GM12878 (cell line): Measurements from ENCODE around the gene GPR179. TPM values are rescaled to one million over a fixed set of nuclear protein-coding genes. Genes with fewer than 3 reads are reported as not detected.

Experiments
- ATAC-seq: fragments of 200-7000 bp; cut with Tn5 transposase; 3 replicates; pipeline ENCODE4 v1.9.1; 2020; ENCODE audit warnings: mild to moderate bottlenecking, moderate library complexity
- BruUV-seq: library from RNA; stranded (reverse); fragments of 400-500 nt; replicated peaks from 2 replicates; lab custom pipeline; 2021; lab: Mats Ljungman, UMichigan
- CTCF ChIA-PET: fragments of 300-600 bp; sonication (Branson Sonifier 250); formaldehyde crosslinking; extraction: SDS; loops from one replicate; lab custom pipeline; 2021; ENCODE audit warnings: inconsistent platforms; lab: Yijun Ruan, JAX
- POLR2A ChIA-PET: fragments of 350-600 bp; formaldehyde crosslinking; extraction: SDS; loops from one replicate; lab custom pipeline; 2021; ENCODE audit warnings: inconsistent platforms; lab: Charles Lee
- RAD21 ChIA-PET: fragments of 300-600 bp; sonication (Branson Sonifier 250); formaldehyde crosslinking; loops from one replicate; lab custom pipeline; 2023; ENCODE audit warnings: antibody characterized with exemption; ENCODE audit not compliant: unreplicated experiment; lab: Charles Lee
- SMC1A ChIA-PET: fragments of 300-600 bp; sonication (Branson Sonifier 250); formaldehyde crosslinking; loops from one replicate; lab custom pipeline; 2023; ENCODE audit not compliant: unreplicated experiment, uncharacterized antibody; lab: Charles Lee
- DNase-seq: peaks from one replicate; pipeline ENCODE4 v3.0.0-alpha.2; 2011; ENCODE audit warnings: low read depth, low spot score
- FAIRE-seq: peaks from 3 replicates; lab custom pipeline; 2011; peaks lifted over from hg19 to GRCh38; lab: Jason Lieb, UNC
- H2AFZ ChIP-seq: 2 replicates; pipeline ENCODE4 v1.6.0; 2011; ENCODE audit warnings: low read depth, low read length, control low read depth; ENCODE audit not compliant: control insufficient read depth
- H3K27ac ChIP-seq: 2 replicates; pipeline ENCODE4 v1.5.1; 2011; ENCODE audit warnings: control low read depth; ENCODE audit not compliant: control insufficient read depth, insufficient read depth
- H3K27me3 ChIP-seq, 2 experiments: replicated peaks in 1 of 2; 2 replicates each; pipeline versions ENCODE4 v1.6.0 to v1.6.1; 2011; ENCODE audit warnings: low read length in 1 of 2; ENCODE audit not compliant: control insufficient read depth in 2 of 2, insufficient read depth in 2 of 2
- H3K36me3 ChIP-seq, 2 experiments: 2 replicates each; pipeline ENCODE4 v1.5.1; 2011; ENCODE audit warnings: low read length in 1 of 2; ENCODE audit not compliant: control insufficient read depth in 2 of 2, insufficient read depth in 2 of 2
- H3K4me1 ChIP-seq: 2 replicates; pipeline ENCODE4 v1.6.1; 2011; ENCODE audit warnings: mild to moderate bottlenecking, low read length, moderate library complexity, mixed read lengths; ENCODE audit not compliant: control insufficient read depth, insufficient read depth
- H3K4me2 ChIP-seq: 2 replicates; pipeline ENCODE4 v1.6.0; 2011; ENCODE audit warnings: control low read depth; ENCODE audit not compliant: control insufficient read depth, insufficient read depth
- H3K4me3 ChIP-seq: fragments of 200-600 bp; sonication (generic); 2 replicates; pipeline ENCODE4 v1.5.1; 2016
- H3K79me2 ChIP-seq: 2 replicates; pipeline ENCODE4 v1.6.0; 2011; ENCODE audit warnings: low read length; ENCODE audit not compliant: control insufficient read depth, insufficient read depth
- H3K9ac ChIP-seq: 2 replicates; pipeline ENCODE4 v1.8.0; 2011; ENCODE audit warnings: low read length, control low read depth, mixed read lengths; ENCODE audit not compliant: control insufficient read depth, insufficient read depth
- H3K9me3 ChIP-seq: replicated peaks from 3 replicates; pipeline ENCODE4 v1.5.1; 2011; ENCODE audit warnings: mild to moderate bottlenecking, low read length; ENCODE audit not compliant: control insufficient read depth, insufficient read depth
- H4K20me1 ChIP-seq: 2 replicates; pipeline ENCODE4 v1.6.0; 2011; ENCODE audit not compliant: control insufficient read depth, insufficient read depth
- BCL3 ChIP-seq: IDR thresholded peaks from 2 replicates; pipeline ENCODE4 v1.6.1; 2011; ENCODE audit warnings: borderline replicate concordance, low read depth, mild to moderate bottlenecking, moderate library complexity, low read length; ENCODE audit not compliant: insufficient read depth, poor library complexity, severe bottlenecking
- CHD1 ChIP-seq: IDR thresholded peaks from 2 replicates; pipeline ENCODE4 v1.6.1; 2012; ENCODE audit warnings: low read depth, low read length, improper control_type of control experiment
- DPF2 ChIP-seq: fragments of 450-650 bp; IDR thresholded peaks from 2 replicates; pipeline ENCODE4 v1.6.1; 2017; ENCODE audit warnings: mild to moderate bottlenecking
- EED ChIP-seq: sonication (generic); IDR thresholded peaks from 2 replicates; pipeline ENCODE4 v1.6.1; 2016; ENCODE audit warnings: antibody characterized with exemption, low read depth
- EP300 ChIP-seq, 2 experiments: fragments of 150-350 bp in 1 of 2; IDR thresholded peaks; 2 replicates each; pipeline ENCODE4 v1.6.1; 2011 to 2012; ENCODE audit warnings: low read depth in 2 of 2, low read length in 2 of 2, borderline replicate concordance in 1 of 2, improper control_type of control experiment in 1 of 2, inconsistent platforms in 1 of 2; ENCODE audit not compliant: control insufficient read depth in 1 of 2
- MLLT1 ChIP-seq: fragments of 450-650 bp; IDR thresholded peaks from 2 replicates; pipeline ENCODE4 v1.6.1; 2016; ENCODE audit warnings: mild to moderate bottlenecking
- MTA3 ChIP-seq: IDR thresholded peaks from 2 replicates; pipeline ENCODE4 v1.6.1; 2012; ENCODE audit warnings: low read length, inconsistent platforms, borderline replicate concordance
- NR2C2 ChIP-seq: IDR thresholded peaks from 2 replicates; pipeline ENCODE4 v1.6.1; 2011; ENCODE audit warnings: borderline replicate concordance, low read depth; ENCODE audit not compliant: control insufficient read depth, insufficient read length
- RB1 ChIP-seq: fragments of 450-650 bp; formaldehyde crosslinking; IDR thresholded peaks from 2 replicates; pipeline ENCODE4 v1.6.1; 2017; ENCODE audit warnings: mild to moderate bottlenecking, borderline replicate concordance
- ZBED1 ChIP-seq: IDR thresholded peaks from 2 replicates; pipeline ENCODE4 v1.6.1; 2016; ENCODE audit warnings: borderline replicate concordance
- ZBTB33 ChIP-seq: fragments of 450-650 bp; IDR thresholded peaks from 2 replicates; pipeline ENCODE4 v1.6.1; 2017; ENCODE audit warnings: mild to moderate bottlenecking
- WGBS: methylation state at CpG from one replicate; pipeline ENCODE4 v1.1.6; 2016; ENCODE audit warnings: low lambda C conversion rate; ENCODE audit not compliant: insufficient replicate concordance, insufficient coverage; ENCODE audit errors: missing lambda C conversion rate; 5-methylcytosine and 5-hydroxymethylcytosine counted together
- in situ Hi-C: fragments of 300-500 bp; cut with MboI; formaldehyde crosslinking; loops from 9 replicates; pipeline ENCODE4 v1.14.3; 2018; ENCODE audit warnings: mixed read lengths
- intact Hi-C: fragments of 100-400 bp; cut with micrococcal nuclease; formaldehyde crosslinking; loops from one replicate; pipeline ENCODE4 v1.14.2; 2022; ENCODE audit not compliant: unreplicated experiment
- polyA plus RNA-seq, 11 experiments: library from polyadenylated mRNA; depleted of rRNA in 4 of 11; unstranded in 6 of 11; stranded (reverse) in 5 of 11; fragments of >200 nt; fragmentation: Nextera tagmentation in 4 of 11; fragmentation: Illumina TruSeq in 1 of 11; extraction: Ambion mirVana in 4 of 11; extraction: Trizol in 1 of 11; gene quantifications; 1 replicate in 1 of 11; 2 replicates in 10 of 11; pipeline versions ENCODE4 v1.2.1 to v1.2.3, GENCODE V29; 2011 to 2016; ENCODE audit warnings: inconsistent platforms in 2 of 11, missing spikeins in 2 of 11, low read depth in 1 of 11
- total RNA-seq, 4 experiments: library from RNA; depleted of rRNA in 3 of 4; stranded (reverse); fragments of >200 nt in 3 of 4; fragmentation: Illumina TruSeq in 1 of 4; extraction: Trizol in 1 of 4; gene quantifications; 2 replicates each; pipeline versions ENCODE4 v1.2.1 to v1.2.3, GENCODE V29; 2013 to 2021
- TF ChIP-seq, protein P1 (sequence below): fragments of 150-350 bp; IDR thresholded peaks from 2 replicates; pipeline ENCODE4 v1.6.1; 2014; ENCODE audit warnings: mild to moderate bottlenecking, low read depth, low read length
- TF ChIP-seq, protein P2 (sequence below): fragments of 450-650 bp; IDR thresholded peaks from 2 replicates; pipeline ENCODE4 v1.6.1; 2017; ENCODE audit warnings: antibody characterized with exemption, mild to moderate bottlenecking, moderate library complexity

The GPR179 gene
- total and polyA plus RNA-seq, 10 of the 15 experiments (the other 5 are each of a cell fraction or from before 2014, with no cell fraction given), result under 0.01 to 0.08 (median 0.01) TPM; not detected in 3

- H3K36me3 ChIP-seq, result peaks cover 0 to 6% of the 10 kb centered on the region in 2 experiments; a peak in 2 of 4 replicates
- no peaks in the 10 kb centered on the region for H4K20me1 ChIP-seq
- intact Hi-C loops (no loop called here), in situ Hi-C loops (no loop called here)
- CTCF ChIA-PET, result interaction anchor here (2.1 kb wide), 1 partner anchor 22 kb away, joined by 8 read pairs; no protein-coding TSS in a partner anchor
- SMC1A ChIA-PET, result interaction anchor here (1.7 kb wide), 1 partner anchor 21 kb away, joined by 4 read pairs; no protein-coding TSS in a partner anchor
- H3K79me2 ChIP-seq, result no peaks in the 10 kb centered on the region
- DNase-seq (no peak), FAIRE-seq (no peak), ATAC-seq (no peak)
- no peak overlapping the region for H3K4me3 ChIP-seq
- H3K27ac ChIP-seq, result no peak overlapping the region
- WGBS, result 33% methylated on average over 1 of the region's 1 CpG
- no peaks in the 10 kb centered on the region for H3K27me3 ChIP-seq
- no peaks in the 10 kb centered on the region for H3K9me3 ChIP-seq
- RAD21 ChIA-PET, result no interaction called here
- no peaks in the 10 kb centered on the region; the same call in 1 of the 2 replicates for H3K4me1 ChIP-seq
- no TSS peak for BruUV-seq
- no peak overlapping the region for H3K9ac ChIP-seq
- POLR2A ChIA-PET, result interaction anchor here (0.6 kb wide), 1 partner anchor 20 kb away, joined by 3 read pairs; no protein-coding TSS in a partner anchor
- H3K4me2 ChIP-seq, result no peak overlapping the region
- H2AFZ ChIP-seq, result no peak overlapping the region
- no peak for TF ChIP-seq NR2C2
- TF ChIP-seq BCL3, result no peak
- no peak for TF ChIP-seq ZBED1
- no peak for TF ChIP-seq DPF2
- TF ChIP-seq, protein P1, sequence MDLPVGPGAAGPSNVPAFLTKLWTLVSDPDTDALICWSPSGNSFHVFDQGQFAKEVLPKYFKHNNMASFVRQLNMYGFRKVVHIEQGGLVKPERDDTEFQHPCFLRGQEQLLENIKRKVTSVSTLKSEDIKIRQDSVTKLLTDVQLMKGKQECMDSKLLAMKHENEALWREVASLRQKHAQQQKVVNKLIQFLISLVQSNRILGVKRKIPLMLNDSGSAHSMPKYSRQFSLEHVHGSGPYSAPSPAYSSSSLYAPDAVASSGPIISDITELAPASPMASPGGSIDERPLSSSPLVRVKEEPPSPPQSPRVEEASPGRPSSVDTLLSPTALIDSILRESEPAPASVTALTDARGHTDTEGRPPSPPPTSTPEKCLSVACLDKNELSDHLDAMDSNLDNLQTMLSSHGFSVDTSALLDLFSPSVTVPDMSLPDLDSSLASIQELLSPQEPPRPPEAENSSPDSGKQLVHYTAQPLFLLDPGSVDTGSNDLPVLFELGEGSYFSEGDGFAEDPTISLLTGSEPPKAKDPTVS, result no peak
- TF ChIP-seq, protein P2, sequence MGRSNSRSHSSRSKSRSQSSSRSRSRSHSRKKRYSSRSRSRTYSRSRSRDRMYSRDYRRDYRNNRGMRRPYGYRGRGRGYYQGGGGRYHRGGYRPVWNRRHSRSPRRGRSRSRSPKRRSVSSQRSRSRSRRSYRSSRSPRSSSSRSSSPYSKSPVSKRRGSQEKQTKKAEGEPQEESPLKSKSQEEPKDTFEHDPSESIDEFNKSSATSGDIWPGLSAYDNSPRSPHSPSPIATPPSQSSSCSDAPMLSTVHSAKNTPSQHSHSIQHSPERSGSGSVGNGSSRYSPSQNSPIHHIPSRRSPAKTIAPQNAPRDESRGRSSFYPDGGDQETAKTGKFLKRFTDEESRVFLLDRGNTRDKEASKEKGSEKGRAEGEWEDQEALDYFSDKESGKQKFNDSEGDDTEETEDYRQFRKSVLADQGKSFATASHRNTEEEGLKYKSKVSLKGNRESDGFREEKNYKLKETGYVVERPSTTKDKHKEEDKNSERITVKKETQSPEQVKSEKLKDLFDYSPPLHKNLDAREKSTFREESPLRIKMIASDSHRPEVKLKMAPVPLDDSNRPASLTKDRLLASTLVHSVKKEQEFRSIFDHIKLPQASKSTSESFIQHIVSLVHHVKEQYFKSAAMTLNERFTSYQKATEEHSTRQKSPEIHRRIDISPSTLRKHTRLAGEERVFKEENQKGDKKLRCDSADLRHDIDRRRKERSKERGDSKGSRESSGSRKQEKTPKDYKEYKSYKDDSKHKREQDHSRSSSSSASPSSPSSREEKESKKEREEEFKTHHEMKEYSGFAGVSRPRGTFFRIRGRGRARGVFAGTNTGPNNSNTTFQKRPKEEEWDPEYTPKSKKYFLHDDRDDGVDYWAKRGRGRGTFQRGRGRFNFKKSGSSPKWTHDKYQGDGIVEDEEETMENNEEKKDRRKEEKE, result no peak
- TF ChIP-seq EED, result no peak
- TF ChIP-seq ZBTB33, result no peak
- no peak for TF ChIP-seq CHD1
- TF ChIP-seq MTA3, result no peak
- no peak for TF ChIP-seq EP300 (IDR thresholded peaks at IDR 0.05; ENCODE audit: borderline replicate concordance in 1 of 2, control insufficient read depth in 1 of 2, low read depth in 2 of 2, low read length in 2 of 2)
- TF ChIP-seq MLLT1, result no peak
- no peak for TF ChIP-seq RB1
Observed at GRCh38 chr17:38327936-38328335, 15.8 kb downstream of the GPR179 start.
